Measurements from ENCODE around the gene ARRDC4. TPM values are rescaled to one million over a fixed set of nuclear protein-coding genes. Genes with fewer than 3 reads are reported as not detected.

Gene ARRDC4
- total and polyA plus RNA-seq, 2 donors (not counting 1 experiment from before 2014, with no cell fraction given) = 1.1 to 6.7 TPM

- H3K27ac ChIP-seq (ENCODE audit: low read length in 2 of 2) = no peak overlapping the region
- peaks cover 7% of the 10 kb centered on the region for H3K4me1 Mint-ChIP-seq
- no CpG with 5 or more reads among the region's 1 CpG for WGBS (ENCODE audit: insufficient coverage)
- H3K4me2 ChIP-seq (replicated peaks; ENCODE audit: low read depth, low read length, poor library complexity, severe bottlenecking) = no peak overlapping the region
- ATAC-seq (ENCODE audit: low read depth) = no peak
- H3K9me3 ChIP-seq (ENCODE audit: control extremely low read depth in 1 of 3, control insufficient read depth in 2 of 3, insufficient read depth in 1 of 3, low read length in 2 of 3) = no peaks in the 10 kb centered on the region
- CTCF ChIA-PET = no interaction called here
- POLR2A ChIA-PET = no interaction called here
- H3K27me3 Mint-ChIP-seq = no peaks in the 10 kb centered on the region
- H3K4me3 ChIP-seq (ENCODE audit: control extremely low read depth in 1 of 5, extremely low read depth in 1 of 5, insufficient read depth in 1 of 5, low read depth in 2 of 5, low read length in 4 of 5) = no peak overlapping the region
- no peak overlapping the region for H3K27ac Mint-ChIP-seq
- H3K79me2 ChIP-seq (ENCODE audit: control insufficient read depth, insufficient read depth, low read length) = no peaks in the 10 kb centered on the region
- no peaks in the 10 kb centered on the region for H3K27me3 ChIP-seq (replicated peaks in 1 of 4; ENCODE audit: control extremely low read depth in 1 of 4, control insufficient read depth in 3 of 4, insufficient read depth in 4 of 4, low read length in 3 of 4)
- DNase-seq = no peak
- no peak overlapping the region for H3K9ac ChIP-seq (ENCODE audit: low read length)
- TF ChIP-seq CTCF (IDR thresholded peaks at IDR 0.05) = no peak
- no peak for TF ChIP-seq EZH2 (IDR thresholded peaks at IDR 0.05; ENCODE audit: borderline replicate concordance, insufficient read depth, low read depth, low read length, poor library complexity, severe bottlenecking)
- no peaks in the 10 kb centered on the region for H3K4me1 ChIP-seq (ENCODE audit: control insufficient read depth in 2 of 2, insufficient read depth in 2 of 2, low read length in 2 of 2)
- H4K20me1 ChIP-seq (ENCODE audit: control insufficient read depth, insufficient read depth, low read length, poor library complexity, severe bottlenecking) = no peaks in the 10 kb centered on the region
- intact Hi-C loops (cut with micrococcal nuclease) = no loop called here
- H3K4me3 Mint-ChIP-seq = no peak overlapping the region
- H3K36me3 ChIP-seq (replicated peaks in 1 of 2; ENCODE audit: control extremely low read depth in 1 of 2, control insufficient read depth in 1 of 2, extremely low read depth in 1 of 2, insufficient read depth in 2 of 2, low read length in 1 of 2) = peaks cover 4 to 6% of the 10 kb centered on the region in 2 experiments
- no peaks in the 10 kb centered on the region for H3K9me3 Mint-ChIP-seq (ENCODE audit: insufficient read depth)
- no peak overlapping the region for H2AFZ ChIP-seq (ENCODE audit: insufficient read depth, low read depth, low read length, poor library complexity, severe bottlenecking)
These were observed 7.9 kb downstream of the ARRDC4 start for GRCh38 chr15:97968380-97968779.

- no peak overlapping the region for H3K4me3 Mint-ChIP-seq
- no peak for ATAC-seq (ENCODE audit: low read depth)
- POLR2A ChIA-PET = no interaction called here
- Histone ChIP-seq H3K79me2 (ENCODE audit: control insufficient read depth, insufficient read depth, low read length) (no peaks in the 10 kb centered on the region), H4K20me1 (ENCODE audit: control insufficient read depth, insufficient read depth, low read length, poor library complexity, severe bottlenecking) (no peaks in the 10 kb centered on the region), H3K4me2 (replicated peaks; ENCODE audit: low read depth, low read length, poor library complexity, severe bottlenecking) (no peak overlapping the region), H3K36me3 (replicated peaks in 1 of 2; ENCODE audit: control extremely low read depth in 1 of 2, control insufficient read depth in 1 of 2, extremely low read depth in 1 of 2, insufficient read depth in 2 of 2, low read length in 1 of 2) (peaks cover 4% of the 10 kb centered on the region in 2 experiments), H3K9me3 (ENCODE audit: control extremely low read depth in 1 of 3, control insufficient read depth in 2 of 3, insufficient read depth in 1 of 3, low read length in 2 of 3) (no peaks in the 10 kb centered on the region), H3K4me3 (ENCODE audit: control extremely low read depth in 1 of 5, extremely low read depth in 1 of 5, insufficient read depth in 1 of 5, low read depth in 2 of 5, low read length in 4 of 5) (no peak overlapping the region), H3K27me3 (replicated peaks in 1 of 4; ENCODE audit: control extremely low read depth in 1 of 4, control insufficient read depth in 3 of 4, insufficient read depth in 4 of 4, low read length in 3 of 4) (no peaks in the 10 kb centered on the region), H3K27ac (ENCODE audit: low read length in 2 of 2) (no peak overlapping the region), H3K9ac (ENCODE audit: low read length) (no peak overlapping the region), H2AFZ (ENCODE audit: insufficient read depth, low read depth, low read length, poor library complexity, severe bottlenecking) (no peak overlapping the region), H3K4me1 (ENCODE audit: control insufficient read depth in 2 of 2, insufficient read depth in 2 of 2, low read length in 2 of 2) (no peaks in the 10 kb centered on the region)
- WGBS (ENCODE audit: insufficient coverage) = no CpG with 5 or more reads among the region's 1 CpG
- H3K27ac Mint-ChIP-seq = no peak overlapping the region
- no peaks in the 10 kb centered on the region for H3K9me3 Mint-ChIP-seq (ENCODE audit: insufficient read depth)
- CTCF ChIA-PET = no interaction called here
- intact Hi-C loops (cut with micrococcal nuclease) = no loop called here
- TF ChIP-seq CTCF (IDR thresholded peaks at IDR 0.05) = no peak
- TF ChIP-seq EZH2 (IDR thresholded peaks at IDR 0.05; ENCODE audit: borderline replicate concordance, insufficient read depth, low read depth, low read length, poor library complexity, severe bottlenecking) = no peak
- H3K4me1 Mint-ChIP-seq = peaks cover 2% of the 10 kb centered on the region
- no peak for DNase-seq
- H3K27me3 Mint-ChIP-seq = no peaks in the 10 kb centered on the region
These were observed 11.9 kb downstream of the ARRDC4 start for GRCh38 chr15:97972366-97972765.

Data from B cell (primary cell).